Esophagus (tissue), 2 donors: ENCODE measurements around the gene PPP2R5E. TPM values are rescaled to one million over a fixed set of nuclear protein-coding genes. Genes with fewer than 3 reads are reported as not detected.
A peak's percentile ranks its signal among the peaks of the same experiment; 100 is the strongest.

Source experiments
- H3K27ac ChIP-seq, 2 donors: one replicate each; pipeline ENCODE4 v1.5.1; 2013; ENCODE audit warnings: low read depth in 2 of 2, mild to moderate bottlenecking in 2 of 2, inconsistent platforms in 1 of 2, low read length in 1 of 2, moderate library complexity in 1 of 2
- H3K27me3 ChIP-seq, 2 donors: one replicate each; pipeline ENCODE4 v1.6.1; 2013; ENCODE audit warnings: low read length in 2 of 2, control low read depth in 1 of 2, mild to moderate bottlenecking in 1 of 2; ENCODE audit not compliant: insufficient read depth in 2 of 2, control insufficient read depth in 1 of 2
- H3K36me3 ChIP-seq, 2 donors: one replicate each; pipeline ENCODE4 v1.6.1; 2013; ENCODE audit warnings: low read length in 1 of 2; ENCODE audit not compliant: control insufficient read depth in 2 of 2, insufficient read depth in 2 of 2
- H3K4me1 ChIP-seq, 2 donors: one replicate each; pipeline ENCODE4 v1.6.1; 2013; ENCODE audit warnings: low read length in 1 of 2; ENCODE audit not compliant: control insufficient read depth in 2 of 2, insufficient read depth in 2 of 2
- H3K4me3 ChIP-seq, 2 donors: one replicate each; pipeline ENCODE4 v1.5.1; 2013; ENCODE audit warnings: low read length in 2 of 2, mild to moderate bottlenecking in 2 of 2, low read depth in 1 of 2, moderate library complexity in 1 of 2
- H3K9me3 ChIP-seq, 2 donors: one replicate each; pipeline ENCODE4 v1.6.1; 2013; ENCODE audit warnings: mild to moderate bottlenecking in 2 of 2, low read depth in 1 of 2, low read length in 1 of 2, moderate library complexity in 1 of 2; ENCODE audit not compliant: control insufficient read depth in 2 of 2, insufficient read depth in 1 of 2
- WGBS, 2 donors: extraction: QIAGEN DNeasy Blood & Tissue Kit; methylation state at CpG; one replicate each; pipeline ENCODE4 v1.1.7; 2013; 5-methylcytosine and 5-hydroxymethylcytosine counted together
- polyA plus RNA-seq, 2 donors: library from polyadenylated mRNA; stranded (reverse); fragments of 200-250 nt; gene quantifications; one replicate each; pipeline ENCODE4 v1.2.3, GENCODE V29; 2013
- donor health status: healthy with polysubstance abuse.
- donor health status: Bipolar disorder and iron deficiency.

Gene PPP2R5E
- polyA plus RNA-seq, 2 donors: 10.9 to 13.0 TPM

- H3K4me1 ChIP-seq: peaks cover 0 to 3% of the 10 kb centered on the region in 2 donors
- no peaks in the 10 kb centered on the region for H3K9me3 ChIP-seq
- H3K27ac ChIP-seq: no peak overlapping the region
- no peaks in the 10 kb centered on the region for H3K36me3 ChIP-seq
- 92 to 96% methylated on average over 3 of the region's 3 CpGs for WGBS, 2 donors
- no peaks in the 10 kb centered on the region for H3K27me3 ChIP-seq
- H3K4me3 ChIP-seq: no peak overlapping the region
These were observed 99.2 kb downstream of the PPP2R5E start for GRCh38 chr14:63443988-63444387.

GRCh38 chr14:63443361-63443760, 99.8 kb downstream of the PPP2R5E start:
- Histone ChIP-seq H3K36me3 (no peaks in the 10 kb centered on the region), H3K4me3 (no peak overlapping the region), H3K4me1 (peaks cover 0 to 3% of the 10 kb centered on the region in 2 donors), H3K27me3 (no peaks in the 10 kb centered on the region), H3K27ac (no peak overlapping the region), H3K9me3 (no peaks in the 10 kb centered on the region)
- WGBS, 2 donors: 98% methylated on average over 3 of the region's 3 CpGs

GRCh38 chr14:63438065-63438757, 105.0 kb downstream of the PPP2R5E start:
- Histone ChIP-seq H3K27ac (peak overlapping the region; percentile 69 to 88), H3K36me3 (no peaks in the 10 kb centered on the region), H3K9me3 (no peaks in the 10 kb centered on the region), H3K27me3 (no peaks in the 10 kb centered on the region), H3K4me3 (peak overlapping the region in 1 of 2 donors; percentile 26), H3K4me1 (peaks cover 0 to 9% of the 10 kb centered on the region in 2 donors)
- WGBS, 2 donors: 15 to 23% methylated on average over 1 of the region's 1 CpG

DNA sequence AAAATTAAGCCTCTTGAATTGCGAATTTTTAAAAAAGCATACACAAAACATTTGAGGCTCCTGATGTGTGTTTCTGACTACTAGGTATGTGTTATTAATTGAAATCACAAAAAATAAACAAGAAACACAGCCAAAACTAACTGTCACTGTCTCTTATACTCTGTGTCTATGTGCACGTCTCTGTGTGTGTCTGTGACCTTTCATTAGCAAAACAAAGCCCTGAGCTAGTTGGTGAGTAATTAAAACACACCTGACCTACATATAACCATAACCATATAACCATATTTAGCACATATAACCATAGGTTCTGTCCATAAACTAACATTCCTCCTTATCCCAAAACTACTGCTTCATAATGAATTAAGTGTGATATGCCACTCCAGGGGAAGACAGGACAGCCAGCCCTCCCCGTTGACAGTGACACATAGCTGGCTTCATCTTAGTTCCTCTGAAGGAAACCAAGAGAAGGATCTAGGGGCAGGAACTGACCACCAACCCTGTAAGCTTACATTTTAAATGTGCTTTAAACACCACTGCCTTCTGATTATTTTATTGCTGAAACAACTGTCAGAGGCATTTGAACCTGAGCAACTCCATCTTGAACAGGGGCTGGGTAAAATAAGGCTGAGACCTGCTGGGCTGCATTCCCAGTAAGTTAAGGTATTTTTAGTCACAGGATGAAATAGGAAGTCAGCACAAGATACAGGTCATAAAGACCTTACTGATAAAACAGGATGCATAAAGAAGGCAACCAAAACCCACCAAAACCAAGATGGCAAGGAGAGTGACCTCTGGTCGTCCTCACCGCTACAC, 106.7 kb downstream of the PPP2R5E start:
- no peaks in the 10 kb centered on the region for H3K27me3 ChIP-seq
- H3K4me3 ChIP-seq: no peak overlapping the region
- H3K27ac ChIP-seq: peak overlapping the region; percentile 40 to 63
- H3K9me3 ChIP-seq: no peaks in the 10 kb centered on the region
- H3K36me3 ChIP-seq: no peaks in the 10 kb centered on the region
- 77 to 78% methylated on average over 5 of the region's 5 CpGs for WGBS, 2 donors
- peaks cover 0 to 9% of the 10 kb centered on the region in 2 donors for H3K4me1 ChIP-seq

DNA sequence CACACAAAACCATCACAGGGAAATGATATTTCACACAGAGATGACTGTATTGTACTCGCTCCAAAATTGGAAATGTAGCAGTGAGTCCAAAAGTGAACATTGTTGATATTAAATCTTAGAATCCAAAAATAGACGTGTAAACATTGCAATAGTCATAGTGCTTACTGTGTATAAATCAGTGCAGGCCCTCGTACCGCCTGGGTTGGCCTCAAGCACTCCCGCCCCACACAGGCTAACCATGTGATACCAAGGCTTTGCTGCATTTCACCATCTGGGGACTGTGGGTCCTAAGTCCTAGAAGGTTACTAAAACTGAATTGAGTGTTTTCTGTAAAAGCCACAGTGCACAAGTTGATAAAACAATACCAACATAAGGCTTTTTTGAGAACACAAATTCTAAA, 107.3 kb downstream of the PPP2R5E start:
- H3K27ac ChIP-seq: no peak overlapping the region
- no peak overlapping the region for H3K4me3 ChIP-seq
- WGBS, 2 donors: 47 to 55% methylated on average over 5 of the region's 5 CpGs
- H3K27me3 ChIP-seq: no peaks in the 10 kb centered on the region
- no peaks in the 10 kb centered on the region for H3K36me3 ChIP-seq
- H3K9me3 ChIP-seq: no peaks in the 10 kb centered on the region
- peaks cover 0 to 9% of the 10 kb centered on the region in 2 donors for H3K4me1 ChIP-seq

DNA sequence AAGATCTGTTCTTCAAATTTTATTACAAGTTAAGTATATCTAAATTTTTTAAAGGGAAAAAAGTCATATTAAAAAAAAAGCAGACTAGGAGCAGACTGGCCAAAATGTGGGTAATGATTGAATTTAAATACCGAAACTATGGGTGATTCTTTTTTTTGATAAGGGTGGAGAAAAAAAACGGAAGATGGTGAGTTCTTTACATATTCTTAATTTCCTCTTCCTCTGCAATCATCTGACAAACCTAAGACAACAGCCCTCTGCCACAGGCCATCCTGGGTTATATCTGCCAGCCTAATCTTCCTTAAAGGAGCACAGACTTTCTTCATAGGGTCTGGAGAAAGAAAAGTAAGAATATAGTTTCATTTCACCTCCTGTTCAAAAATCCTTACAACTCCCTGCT, 108.0 kb downstream of the PPP2R5E start:
- Histone ChIP-seq H3K4me1 (peaks cover 0 to 9% of the 10 kb centered on the region in 2 donors), H3K9me3 (no peaks in the 10 kb centered on the region), H3K4me3 (no peak overlapping the region), H3K27me3 (no peaks in the 10 kb centered on the region), H3K36me3 (no peaks in the 10 kb centered on the region), H3K27ac (peak overlapping the region in 1 of 2 donors; percentile 33)
- 58 to 70% methylated on average over 2 of the region's 2 CpGs for WGBS, 2 donors

GRCh38 chr14:63432888-63433552, 110.2 kb downstream of the PPP2R5E start:
- Histone ChIP-seq H3K27ac (no peak overlapping the region), H3K4me3 (no peak overlapping the region), H3K36me3 (no peaks in the 10 kb centered on the region), H3K9me3 (no peaks in the 10 kb centered on the region), H3K4me1 (peaks cover 0 to 5% of the 10 kb centered on the region in 2 donors), H3K27me3 (no peaks in the 10 kb centered on the region)
- 94 to 95% methylated on average over 4 of the region's 4 CpGs for WGBS, 2 donors

- 53 to 62% methylated on average over 5 of the region's 5 CpGs for WGBS, 2 donors
These were observed 110.9 kb downstream of the PPP2R5E start for GRCh38 chr14:63432228-63432627.

DNA sequence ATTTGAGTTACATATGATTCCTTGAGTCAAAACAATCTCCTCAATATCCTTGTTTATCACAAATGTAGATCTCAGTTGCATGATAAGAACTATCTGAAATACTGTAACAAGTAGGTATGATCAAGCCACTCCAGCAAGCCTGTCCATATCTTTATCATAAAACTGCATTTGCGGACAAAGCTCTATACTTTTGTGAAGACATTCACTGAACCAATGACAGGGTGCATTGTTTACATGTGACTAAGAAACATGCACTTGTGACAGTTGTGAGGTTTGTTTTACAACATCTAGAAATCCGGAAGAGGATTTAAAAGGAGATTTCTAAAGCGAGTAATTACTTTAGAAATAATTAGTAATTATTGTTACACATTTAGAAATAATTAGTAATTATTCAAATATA, 111.7 kb downstream of the PPP2R5E start:
- H3K4me3 ChIP-seq: no peak overlapping the region
- H3K27ac ChIP-seq: no peak overlapping the region
- H3K27me3 ChIP-seq: no peaks in the 10 kb centered on the region
- H3K36me3 ChIP-seq: no peaks in the 10 kb centered on the region
- peaks cover 0 to 2% of the 10 kb centered on the region in 2 donors for H3K4me1 ChIP-seq
- no peaks in the 10 kb centered on the region for H3K9me3 ChIP-seq
- 67 to 85% methylated on average over 3 of the region's 3 CpGs for WGBS, 2 donors

More at GRCh38 chr14:63432228-63432627, 110.9 kb downstream of the PPP2R5E start:
- no peaks in the 10 kb centered on the region for H3K27me3 ChIP-seq
- H3K4me1 ChIP-seq: peaks cover 0 to 5% of the 10 kb centered on the region in 2 donors
- H3K9me3 ChIP-seq: no peaks in the 10 kb centered on the region
- no peaks in the 10 kb centered on the region for H3K36me3 ChIP-seq
- H3K27ac ChIP-seq: no peak overlapping the region
- H3K4me3 ChIP-seq: no peak overlapping the region
